GM12878 (cell line): Measurements from ENCODE around the gene CCDC134. TPM values are rescaled to one million over a fixed set of nuclear protein-coding genes. Genes with fewer than 3 reads are reported as not detected.
A peak's percentile ranks its signal among the peaks of the same experiment; 100 is the strongest.

ENCODE experiments used
- ATAC-seq: fragments of 200-7000 bp; cut with Tn5 transposase; 3 replicates; pipeline ENCODE4 v1.9.1; 2020; ENCODE audit warnings: mild to moderate bottlenecking, moderate library complexity
- Bru-seq: library from RNA; stranded (reverse); fragments of 400-500 nt; gene quantifications from one replicate; lab custom pipeline; 2021; lab: Mats Ljungman, UMichigan
- BruChase-seq, 2 experiments: library from RNA; stranded (reverse); fragments of 400-500 nt; gene quantifications; one replicate each; lab custom pipeline; 2021; lab: Mats Ljungman, UMichigan
- BruUV-seq: library from RNA; stranded (reverse); fragments of 400-500 nt; replicated peaks from 2 replicates; lab custom pipeline; 2021; lab: Mats Ljungman, UMichigan
- CTCF ChIA-PET: fragments of 300-600 bp; sonication (Branson Sonifier 250); formaldehyde crosslinking; extraction: SDS; loops from one replicate; lab custom pipeline; 2021; ENCODE audit warnings: inconsistent platforms; lab: Yijun Ruan, JAX
- POLR2A ChIA-PET: fragments of 350-600 bp; formaldehyde crosslinking; extraction: SDS; loops from one replicate; lab custom pipeline; 2021; ENCODE audit warnings: inconsistent platforms; lab: Charles Lee
- RAD21 ChIA-PET: fragments of 300-600 bp; sonication (Branson Sonifier 250); formaldehyde crosslinking; loops from one replicate; lab custom pipeline; 2023; ENCODE audit warnings: antibody characterized with exemption; ENCODE audit not compliant: unreplicated experiment; lab: Charles Lee
- SMC1A ChIA-PET: fragments of 300-600 bp; sonication (Branson Sonifier 250); formaldehyde crosslinking; loops from one replicate; lab custom pipeline; 2023; ENCODE audit not compliant: unreplicated experiment, uncharacterized antibody; lab: Charles Lee
- DNase-seq: peaks from one replicate; pipeline ENCODE4 v3.0.0-alpha.2; 2011; ENCODE audit warnings: low read depth, low spot score
- FAIRE-seq: peaks from 3 replicates; lab custom pipeline; 2011; peaks lifted over from hg19 to GRCh38; lab: Jason Lieb, UNC
- H2AFZ ChIP-seq: 2 replicates; pipeline ENCODE4 v1.6.0; 2011; ENCODE audit warnings: low read depth, low read length, control low read depth; ENCODE audit not compliant: control insufficient read depth
- H3K27ac ChIP-seq: 2 replicates; pipeline ENCODE4 v1.5.1; 2011; ENCODE audit warnings: control low read depth; ENCODE audit not compliant: control insufficient read depth, insufficient read depth
- H3K27me3 ChIP-seq, 2 experiments: replicated peaks in 1 of 2; 2 replicates each; pipeline versions ENCODE4 v1.6.0 to v1.6.1; 2011; ENCODE audit warnings: low read length in 1 of 2; ENCODE audit not compliant: control insufficient read depth in 2 of 2, insufficient read depth in 2 of 2
- H3K36me3 ChIP-seq, 2 experiments: 2 replicates each; pipeline ENCODE4 v1.5.1; 2011; ENCODE audit warnings: low read length in 1 of 2; ENCODE audit not compliant: control insufficient read depth in 2 of 2, insufficient read depth in 2 of 2
- H3K4me1 ChIP-seq: 2 replicates; pipeline ENCODE4 v1.6.1; 2011; ENCODE audit warnings: mild to moderate bottlenecking, low read length, moderate library complexity, mixed read lengths; ENCODE audit not compliant: control insufficient read depth, insufficient read depth
- H3K4me2 ChIP-seq: 2 replicates; pipeline ENCODE4 v1.6.0; 2011; ENCODE audit warnings: control low read depth; ENCODE audit not compliant: control insufficient read depth, insufficient read depth
- H3K4me3 ChIP-seq: fragments of 200-600 bp; sonication (generic); 2 replicates; pipeline ENCODE4 v1.5.1; 2016
- H3K79me2 ChIP-seq: 2 replicates; pipeline ENCODE4 v1.6.0; 2011; ENCODE audit warnings: low read length; ENCODE audit not compliant: control insufficient read depth, insufficient read depth
- H3K9ac ChIP-seq: 2 replicates; pipeline ENCODE4 v1.8.0; 2011; ENCODE audit warnings: low read length, control low read depth, mixed read lengths; ENCODE audit not compliant: control insufficient read depth, insufficient read depth
- H3K9me3 ChIP-seq: replicated peaks from 3 replicates; pipeline ENCODE4 v1.5.1; 2011; ENCODE audit warnings: mild to moderate bottlenecking, low read length; ENCODE audit not compliant: control insufficient read depth, insufficient read depth
- H4K20me1 ChIP-seq: 2 replicates; pipeline ENCODE4 v1.6.0; 2011; ENCODE audit not compliant: control insufficient read depth, insufficient read depth
- ELK1 ChIP-seq: IDR thresholded peaks from 2 replicates; pipeline ENCODE4 v1.6.1; 2012; ENCODE audit warnings: low read depth, low read length, improper control_type of control experiment
- HDGF ChIP-seq: fragments of 450-650 bp; IDR thresholded peaks from 2 replicates; pipeline ENCODE4 v1.6.1; 2016; ENCODE audit warnings: antibody characterized with exemption
- MAX ChIP-seq: IDR thresholded peaks from 2 replicates; pipeline ENCODE4 v1.6.1; 2012; ENCODE audit warnings: low read depth, low read length, improper control_type of control experiment
- MLLT1 ChIP-seq: fragments of 450-650 bp; IDR thresholded peaks from 2 replicates; pipeline ENCODE4 v1.6.1; 2016; ENCODE audit warnings: mild to moderate bottlenecking
- PRDM15 ChIP-seq: fragments of 450-650 bp; formaldehyde crosslinking; IDR thresholded peaks from 2 replicates; pipeline ENCODE4 v1.4.0; 2020; ENCODE audit warnings: mild to moderate bottlenecking, moderate library complexity
- ZNF207 ChIP-seq: fragments of 450-650 bp; IDR thresholded peaks from 2 replicates; pipeline ENCODE4 v1.6.1; 2014; ENCODE audit warnings: antibody characterized with exemption, mild to moderate bottlenecking, borderline replicate concordance
- WGBS: methylation state at CpG from one replicate; pipeline ENCODE4 v1.1.6; 2016; ENCODE audit warnings: low lambda C conversion rate; ENCODE audit not compliant: insufficient replicate concordance, insufficient coverage; ENCODE audit errors: missing lambda C conversion rate; 5-methylcytosine and 5-hydroxymethylcytosine counted together
- in situ Hi-C: fragments of 300-500 bp; cut with MboI; formaldehyde crosslinking; loops from 9 replicates; pipeline ENCODE4 v1.14.3; 2018; ENCODE audit warnings: mixed read lengths
- intact Hi-C: fragments of 100-400 bp; cut with micrococcal nuclease; formaldehyde crosslinking; loops from one replicate; pipeline ENCODE4 v1.14.2; 2022; ENCODE audit not compliant: unreplicated experiment
- long read RNA-seq, 2 experiments: library from polyadenylated mRNA; unstranded; transcript quantifications; one replicate each; pipeline ENCODE4 v2.0.0, GENCODE V29; 2019 to 2020
- polyA minus RNA-seq, 3 experiments: library from RNA; depleted of rRNA, polyadenylated mRNA; stranded (reverse); fragments of >200 nt; gene quantifications; 2 replicates each; pipeline ENCODE4 v1.2.3, GENCODE V29; 2011
- polyA plus RNA-seq, 11 experiments: library from polyadenylated mRNA; depleted of rRNA in 4 of 11; unstranded in 6 of 11; stranded (reverse) in 5 of 11; fragments of >200 nt; fragmentation: Nextera tagmentation in 4 of 11; fragmentation: Illumina TruSeq in 1 of 11; extraction: Ambion mirVana in 4 of 11; extraction: Trizol in 1 of 11; gene quantifications; 1 replicate in 1 of 11; 2 replicates in 10 of 11; pipeline versions ENCODE4 v1.2.1 to v1.2.3, GENCODE V29; 2011 to 2016; ENCODE audit warnings: inconsistent platforms in 2 of 11, missing spikeins in 2 of 11, low read depth in 1 of 11
- total RNA-seq, 4 experiments: library from RNA; depleted of rRNA in 3 of 4; stranded (reverse); fragments of >200 nt in 3 of 4; fragmentation: Illumina TruSeq in 1 of 4; extraction: Trizol in 1 of 4; gene quantifications; 2 replicates each; pipeline versions ENCODE4 v1.2.1 to v1.2.3, GENCODE V29; 2013 to 2021

The CCDC134 gene
- 19.5 and 23.0 TPM in 2 replicates for total RNA-seq (2013; cell fraction: nucleolus; rRNA removed)
- total RNA-seq (2014; rRNA removed) (14.5 and 15.8 TPM in 2 replicates), total RNA-seq (2014; rRNA removed; fragmentation: Illumina TruSeq; extraction: Trizol) (11.8 and 13.6 TPM in 2 replicates), total RNA-seq (2021) (18.2 and 19.3 TPM in 2 replicates), polyA plus RNA-seq (2011; rRNA removed) (4.7 and 8.2 TPM in 2 replicates), polyA plus RNA-seq (2014; fragmentation: Illumina TruSeq; extraction: Trizol) (9.1 and 10.6 TPM in 2 replicates), polyA plus RNA-seq (2014; fragmentation: Nextera tagmentation; extraction: Ambion mirVana) (1 to 10 TPM in 1 of 2 experiments, under 1 TPM in 1; 0.35 to 1.2 TPM), polyA plus RNA-seq (2014; rRNA removed) (10.7 and 14.0 TPM in 2 replicates), polyA plus RNA-seq (2016; fragmentation: Nextera tagmentation; extraction: Ambion mirVana) (10 to 100 TPM; 12.8 to 14.4 TPM), polyA minus RNA-seq (2011; rRNA and poly(A)+ RNA removed) (22.6 and 41.9 TPM in 2 replicates), Bru-seq, nascent RNA (percentile 76 among the genes with signal in this experiment), BruChase-seq, experiment 1, labeled RNA remaining after a 6-hour chase (percentile 78 among the genes with signal in this experiment), BruChase-seq, experiment 2, labeled RNA remaining after a 2-hour chase (percentile 77 among the genes with signal in this experiment)
- 2.9 TPM for polyA plus RNA-seq (2011; ENCODE audit: low read depth)
- 12.0 and 15.1 TPM in 2 replicates for polyA plus RNA-seq (2011; cell fraction: cytosol; rRNA removed)
- polyA plus RNA-seq (2011; cell fraction: nucleus; rRNA removed): 12.0 and 13.9 TPM in 2 replicates
- 4.8 and 5.4 TPM in 2 replicates for polyA plus RNA-seq (2012)
- 11.0 and 13.6 TPM in 2 replicates for polyA minus RNA-seq (2011; cell fraction: cytosol; rRNA and poly(A)+ RNA removed)
- polyA minus RNA-seq (2011; cell fraction: nucleus; rRNA and poly(A)+ RNA removed): 7.3 and 9.1 TPM in 2 replicates
- long read RNA-seq, experiment 1, transcript CCDC134-201 (7 exons, 1,270 nt): major isoform, 5 of 6 reads
- long read RNA-seq, experiment 1, partial matches to known transcripts: 0 of 6 reads
- long read RNA-seq, experiment 1, other reads (novel, unspliced or antisense): 1 of 6 reads
- long read RNA-seq, experiment 2, transcript CCDC134-201 (7 exons, 1,270 nt): major isoform, 9 of 21 reads
- long read RNA-seq, experiment 2, partial matches to known transcripts: 1 of 21 reads
- long read RNA-seq, experiment 2, other reads (novel, unspliced or antisense): 11 of 21 reads

- BruUV-seq: no TSS peak
- under 1% methylated on average over 52 of the region's 52 CpGs for WGBS
- in situ Hi-C loops: no loop called here
- TF ChIP-seq ZNF207 (peak; percentile 88; the same call in 1 of the 2 replicates), ELK1 (peak; percentile 76), HDGF (peak; percentile 43; the same call in 1 of the 2 replicates), MLLT1 (peak; percentile 74; the same call in 1 of the 2 replicates), MAX (peak; percentile 27; the same call in 1 of the 2 replicates), PRDM15 (no peak)
Measured at GRCh38 chr22:41800348-41801146, at the start of gene CCDC134. Gene CCDC134, plus strand, starts transcription at chr22:41800679. Its CDS starts 8,212 bp downstream, at chr22:41808891.

More at GRCh38 chr22:41800348-41801146, at the start of gene CCDC134:
- ATAC-seq: peak; percentile 98
- H2AFZ ChIP-seq: peak within 1 kb of the TSS; percentile 73
- peaks cover 47% of the 10 kb centered on the region for H3K79me2 ChIP-seq
- FAIRE-seq: peak; percentile 78
- peak within 1 kb of the TSS; percentile 89 for H3K4me3 ChIP-seq
- peak within 1 kb of the TSS; percentile 94 for H3K9ac ChIP-seq
- CTCF ChIA-PET: interaction anchor here (0.9 to 3.9 kb wide), 21 partner anchors 10 to 146 kb away, joined by 3 to 63 read pairs (median 4); partner anchors contain the start of genes CENPM and MEI1
- H3K9me3 ChIP-seq: no peaks in the 10 kb centered on the region
- peaks cover 19% of the 10 kb centered on the region for H3K4me1 ChIP-seq
- no peaks in the 10 kb centered on the region for H3K27me3 ChIP-seq
- POLR2A ChIA-PET: interaction anchor here (0.5 to 5.3 kb wide), 40 partner anchors 8 to 1215 kb away, joined by 3 to 172 read pairs (median 5); partner anchors contain the start of genes CENPM, MEI1, PACSIN2 and SHISA8
- SMC1A ChIA-PET: interaction anchor here (0.7 to 4.6 kb wide), 22 partner anchors 9 to 181 kb away, joined by 3 to 57 read pairs (median 5); partner anchors contain the start of genes MEI1 and SREBF2
- intact Hi-C loops: loop anchor here (5.0 kb wide), 1 partner anchor 103 kb away; the partner anchor contains the start of gene MEI1
- H3K36me3 ChIP-seq: no peaks in the 10 kb centered on the region; a peak in 1 of 4 replicates
- H4K20me1 ChIP-seq: no peaks in the 10 kb centered on the region
- H3K4me2 ChIP-seq: peak within 1 kb of the TSS; percentile 90
- RAD21 ChIA-PET: interaction anchor here (0.6 to 5.6 kb wide), 19 partner anchors 13 to 143 kb away, joined by 3 to 56 read pairs (median 5); partner anchors contain the start of genes MEI1, SREBF2 and TNFRSF13C
- DNase-seq: peak; percentile 70
- peak within 1 kb of the TSS; percentile 82 for H3K27ac ChIP-seq
